ENCODE measurements around the gene MCU. TPM values are rescaled to one million over a fixed set of nuclear protein-coding genes. Genes with fewer than 3 reads are reported as not detected.

MCU gene
- polyA plus RNA-seq, 4 donors: 43.3 to 70.4 (median 48.7) TPM

DNA sequence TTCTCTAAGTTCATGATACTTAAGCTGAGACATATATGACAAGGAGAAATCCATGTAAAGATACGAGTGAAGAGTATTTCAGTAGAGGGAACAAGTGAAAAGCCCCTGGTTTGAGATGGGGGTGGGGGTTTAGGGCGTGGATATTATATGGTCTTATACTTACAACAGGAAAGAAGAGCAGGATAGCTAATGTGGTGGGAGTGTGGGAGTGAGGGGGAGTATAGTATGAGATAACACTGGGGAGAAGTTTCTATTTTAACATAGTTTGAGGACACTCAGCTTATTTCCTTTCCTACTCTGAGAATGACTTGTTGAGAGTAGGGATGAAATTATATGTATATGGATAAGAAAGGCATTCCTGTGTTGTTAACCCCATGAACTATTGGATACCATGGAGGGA, 36.5 kb downstream of the MCU start:
- Histone ChIP-seq H3K27me3 (ENCODE audit: control insufficient read depth in 3 of 3, insufficient read depth in 3 of 3, low read length in 3 of 3) (no peaks in the 10 kb centered on the region), H3K4me3 (ENCODE audit: low read depth in 1 of 3, low read length in 3 of 3) (no peak overlapping the region), H3K9me3 (ENCODE audit: control insufficient read depth in 2 of 2, insufficient read depth in 1 of 2, low read depth in 1 of 2, low read length in 1 of 2) (no peaks in the 10 kb centered on the region), H3K27ac (ENCODE audit: low read depth in 1 of 3, low read length in 2 of 3) (peak overlapping the region in 1 of 3 donors; percentile 10), H3K4me1 (ENCODE audit: control insufficient read depth in 3 of 3, insufficient read depth in 2 of 3, low read depth in 1 of 3, low read length in 2 of 3) (peaks cover 0 to 12% (median 0%) of the 10 kb centered on the region in 3 donors), H3K36me3 (ENCODE audit: control insufficient read depth in 3 of 3, insufficient read depth in 2 of 3, low read depth in 1 of 3, low read length in 3 of 3) (peaks cover 0 to 5% (median 0%) of the 10 kb centered on the region in 3 donors)
- DNase-seq: no peak
- no peak for FAIRE-seq
- 71 to 86% (median 77%) methylated on average over 2 of the region's 2 CpGs for WGBS, 3 donors

DNA sequence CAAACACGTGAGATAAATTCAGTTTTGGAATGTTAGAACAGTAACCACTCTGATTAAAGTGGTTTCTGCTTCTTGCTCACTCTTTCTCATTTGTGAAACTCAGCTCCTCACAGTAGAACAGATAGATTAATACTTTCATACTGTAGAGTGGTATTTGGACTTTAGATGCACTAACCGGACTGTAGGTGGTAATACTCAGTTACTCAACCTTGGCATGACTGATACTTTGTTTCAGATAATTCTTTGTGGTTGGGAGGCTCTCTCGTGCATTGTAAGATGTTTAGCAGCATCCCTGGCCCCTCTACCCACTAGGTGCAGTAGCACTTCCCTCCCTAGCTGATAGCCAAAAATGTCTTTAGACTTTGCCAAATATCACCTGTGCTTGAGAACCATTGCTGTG, 37.6 kb downstream of the MCU start:
- WGBS, 3 donors: 33 to 59% (median 52%) methylated on average over 3 of the region's 3 CpGs
- peak overlapping the region in 1 of 3 donors; percentile 60 for H3K27ac ChIP-seq (ENCODE audit: low read depth in 1 of 3, low read length in 2 of 3)
- FAIRE-seq (no peak), DNase-seq (peak; percentile 54 to 70)
- no peak overlapping the region for H3K4me3 ChIP-seq (ENCODE audit: low read depth in 1 of 3, low read length in 3 of 3)
- peaks cover 0 to 5% (median 0%) of the 10 kb centered on the region in 3 donors for H3K36me3 ChIP-seq (ENCODE audit: control insufficient read depth in 3 of 3, insufficient read depth in 2 of 3, low read depth in 1 of 3, low read length in 3 of 3)
- no peaks in the 10 kb centered on the region for H3K27me3 ChIP-seq (ENCODE audit: control insufficient read depth in 3 of 3, insufficient read depth in 3 of 3, low read length in 3 of 3)
- H3K4me1 ChIP-seq (ENCODE audit: control insufficient read depth in 3 of 3, insufficient read depth in 2 of 3, low read depth in 1 of 3, low read length in 2 of 3): peaks cover 0 to 12% (median 0%) of the 10 kb centered on the region in 3 donors
- H3K9me3 ChIP-seq (ENCODE audit: control insufficient read depth in 2 of 2, insufficient read depth in 1 of 2, low read depth in 1 of 2, low read length in 1 of 2): no peaks in the 10 kb centered on the region

DNA sequence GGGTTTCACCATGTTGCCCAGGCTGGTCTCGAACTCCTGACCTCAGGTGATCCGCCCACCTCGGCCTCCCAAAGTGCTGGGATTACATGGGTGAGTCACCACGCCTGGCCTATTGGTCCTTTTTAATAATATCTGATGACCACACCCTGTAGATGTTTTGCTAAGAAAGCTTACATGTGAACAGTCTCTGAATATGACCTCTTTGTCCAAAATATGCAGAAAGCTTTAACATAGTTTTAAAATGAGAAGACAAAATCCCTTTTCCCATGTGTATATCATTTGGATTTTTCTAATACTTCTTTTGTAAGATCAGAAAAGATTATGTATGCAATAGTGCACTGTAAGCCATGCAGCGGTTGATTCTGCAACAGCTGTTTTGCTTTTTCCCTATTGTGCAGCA, 38.5 kb downstream of the MCU start:
- no peaks in the 10 kb centered on the region for H3K36me3 ChIP-seq (ENCODE audit: control insufficient read depth in 3 of 3, insufficient read depth in 2 of 3, low read depth in 1 of 3, low read length in 3 of 3)
- H3K9me3 ChIP-seq (ENCODE audit: control insufficient read depth in 2 of 2, insufficient read depth in 1 of 2, low read depth in 1 of 2, low read length in 1 of 2): no peaks in the 10 kb centered on the region
- FAIRE-seq (no peak), DNase-seq (no peak)
- WGBS, 3 donors: 78 to 84% (median 84%) methylated on average over 5 of the region's 5 CpGs
- no peak overlapping the region for H3K27ac ChIP-seq (ENCODE audit: low read depth in 1 of 3, low read length in 2 of 3)
- peaks cover 0 to 15% (median 0%) of the 10 kb centered on the region in 3 donors for H3K4me1 ChIP-seq (ENCODE audit: control insufficient read depth in 3 of 3, insufficient read depth in 2 of 3, low read depth in 1 of 3, low read length in 2 of 3)
- H3K4me3 ChIP-seq (ENCODE audit: low read depth in 1 of 3, low read length in 3 of 3): no peak overlapping the region
- H3K27me3 ChIP-seq (ENCODE audit: control insufficient read depth in 3 of 3, insufficient read depth in 3 of 3, low read length in 3 of 3): no peaks in the 10 kb centered on the region

DNA sequence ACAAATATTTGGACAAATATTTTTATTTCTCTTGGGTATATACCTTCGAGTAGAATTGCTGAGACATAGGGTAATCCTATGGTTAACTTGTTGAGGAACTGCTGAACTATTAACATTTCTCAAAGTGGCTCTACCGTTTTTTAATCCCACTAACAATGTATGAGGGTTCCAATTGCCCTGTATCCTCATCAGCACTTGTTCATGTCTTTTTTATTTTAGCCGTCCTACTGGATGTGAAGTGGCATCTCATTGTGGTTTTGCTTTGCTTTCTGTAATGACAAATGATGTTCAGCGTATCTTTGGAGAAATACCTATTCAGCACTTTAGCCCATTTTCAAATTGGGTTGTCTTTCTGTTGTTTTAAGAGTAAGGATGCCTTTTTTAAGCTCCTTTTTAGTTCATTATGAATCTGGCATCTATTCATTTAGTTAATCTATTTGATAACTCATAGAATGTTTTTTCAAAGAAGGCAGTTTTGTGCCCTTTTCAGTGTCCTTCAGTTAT, 40.0 kb downstream of the MCU start:
- Histone ChIP-seq H3K9me3 (ENCODE audit: control insufficient read depth in 2 of 2, insufficient read depth in 1 of 2, low read depth in 1 of 2, low read length in 1 of 2) (no peaks in the 10 kb centered on the region), H3K36me3 (ENCODE audit: control insufficient read depth in 3 of 3, insufficient read depth in 2 of 3, low read depth in 1 of 3, low read length in 3 of 3) (no peaks in the 10 kb centered on the region), H3K27me3 (ENCODE audit: control insufficient read depth in 3 of 3, insufficient read depth in 3 of 3, low read length in 3 of 3) (no peaks in the 10 kb centered on the region), H3K27ac (ENCODE audit: low read depth in 1 of 3, low read length in 2 of 3) (no peak overlapping the region), H3K4me3 (ENCODE audit: low read depth in 1 of 3, low read length in 3 of 3) (no peak overlapping the region), H3K4me1 (ENCODE audit: control insufficient read depth in 3 of 3, insufficient read depth in 2 of 3, low read depth in 1 of 3, low read length in 2 of 3) (peaks cover 2 to 28% (median 3%) of the 10 kb centered on the region in 3 donors)
- FAIRE-seq (no peak), DNase-seq (no peak)
- 64 to 75% (median 72%) methylated on average over 4 of the region's 4 CpGs for WGBS, 3 donors

DNA sequence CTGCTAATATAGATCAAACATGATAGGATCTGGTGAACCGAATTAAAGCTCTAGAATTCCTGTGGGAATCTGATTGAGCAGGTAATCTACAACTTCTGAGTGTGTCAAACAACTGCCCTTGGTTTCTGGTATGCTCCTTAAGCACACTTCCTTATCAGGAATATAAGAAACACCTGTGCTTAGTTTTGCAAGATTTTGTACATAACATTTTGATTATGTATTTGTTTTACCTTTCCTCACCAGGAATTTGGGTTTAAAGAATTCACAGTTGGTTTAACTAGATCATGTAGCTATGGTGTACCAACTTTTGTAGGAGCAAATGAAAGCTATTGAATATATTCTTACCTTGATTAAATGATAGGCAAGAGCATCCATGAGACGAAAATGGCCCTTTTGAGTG, 40.6 kb downstream of the MCU start:
- DNase-seq: no peak
- WGBS, 3 donors: 52 to 81% (median 66%) methylated on average over 2 of the region's 2 CpGs
- no peaks in the 10 kb centered on the region for H3K27me3 ChIP-seq (ENCODE audit: control insufficient read depth in 3 of 3, insufficient read depth in 3 of 3, low read length in 3 of 3)
- H3K27ac ChIP-seq (ENCODE audit: low read depth in 1 of 3, low read length in 2 of 3): no peak overlapping the region
- no peak overlapping the region for H3K4me3 ChIP-seq (ENCODE audit: low read depth in 1 of 3, low read length in 3 of 3)
- FAIRE-seq: no peak
- H3K36me3 ChIP-seq (ENCODE audit: control insufficient read depth in 3 of 3, insufficient read depth in 2 of 3, low read depth in 1 of 3, low read length in 3 of 3): no peaks in the 10 kb centered on the region
- H3K9me3 ChIP-seq (ENCODE audit: control insufficient read depth in 2 of 2, insufficient read depth in 1 of 2, low read depth in 1 of 2, low read length in 1 of 2): no peaks in the 10 kb centered on the region
- peaks cover 2 to 23% (median 3%) of the 10 kb centered on the region in 3 donors for H3K4me1 ChIP-seq (ENCODE audit: control insufficient read depth in 3 of 3, insufficient read depth in 2 of 3, low read depth in 1 of 3, low read length in 2 of 3)

DNA sequence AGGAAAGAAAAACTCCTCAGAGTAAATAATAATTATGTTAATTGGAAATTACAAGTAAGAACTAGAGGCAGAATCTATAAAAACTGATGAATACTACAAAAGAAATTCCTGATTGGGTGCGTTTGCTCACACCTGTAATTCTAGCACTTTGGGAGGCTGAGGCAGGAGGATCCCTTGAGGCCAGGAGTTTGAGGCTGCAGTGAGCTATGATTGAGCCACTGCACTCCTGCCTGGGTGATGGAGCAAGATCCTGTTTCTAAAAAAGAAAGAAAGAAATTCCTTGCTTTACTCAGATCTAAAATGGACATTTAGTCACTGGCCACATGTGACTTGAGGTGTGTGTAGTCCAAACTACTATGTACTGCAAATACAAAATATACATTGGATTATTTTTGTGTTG, 42.0 kb downstream of the MCU start:
- DNase-seq (no peak), FAIRE-seq (no peak)
- H3K27ac ChIP-seq (ENCODE audit: low read depth in 1 of 3, low read length in 2 of 3): no peak overlapping the region
- H3K9me3 ChIP-seq (ENCODE audit: control insufficient read depth in 2 of 2, insufficient read depth in 1 of 2, low read depth in 1 of 2, low read length in 1 of 2): no peaks in the 10 kb centered on the region
- no peaks in the 10 kb centered on the region for H3K27me3 ChIP-seq (ENCODE audit: control insufficient read depth in 3 of 3, insufficient read depth in 3 of 3, low read length in 3 of 3)
- H3K4me1 ChIP-seq (ENCODE audit: control insufficient read depth in 3 of 3, insufficient read depth in 2 of 3, low read depth in 1 of 3, low read length in 2 of 3): peaks cover 3 to 27% (median 5%) of the 10 kb centered on the region in 3 donors
- H3K4me3 ChIP-seq (ENCODE audit: low read depth in 1 of 3, low read length in 3 of 3): no peak overlapping the region
- WGBS, 3 donors: 96 to 100% (median 99%) methylated on average over 1 of the region's 1 CpG
- H3K36me3 ChIP-seq (ENCODE audit: control insufficient read depth in 3 of 3, insufficient read depth in 2 of 3, low read depth in 1 of 3, low read length in 3 of 3): no peaks in the 10 kb centered on the region

DNA sequence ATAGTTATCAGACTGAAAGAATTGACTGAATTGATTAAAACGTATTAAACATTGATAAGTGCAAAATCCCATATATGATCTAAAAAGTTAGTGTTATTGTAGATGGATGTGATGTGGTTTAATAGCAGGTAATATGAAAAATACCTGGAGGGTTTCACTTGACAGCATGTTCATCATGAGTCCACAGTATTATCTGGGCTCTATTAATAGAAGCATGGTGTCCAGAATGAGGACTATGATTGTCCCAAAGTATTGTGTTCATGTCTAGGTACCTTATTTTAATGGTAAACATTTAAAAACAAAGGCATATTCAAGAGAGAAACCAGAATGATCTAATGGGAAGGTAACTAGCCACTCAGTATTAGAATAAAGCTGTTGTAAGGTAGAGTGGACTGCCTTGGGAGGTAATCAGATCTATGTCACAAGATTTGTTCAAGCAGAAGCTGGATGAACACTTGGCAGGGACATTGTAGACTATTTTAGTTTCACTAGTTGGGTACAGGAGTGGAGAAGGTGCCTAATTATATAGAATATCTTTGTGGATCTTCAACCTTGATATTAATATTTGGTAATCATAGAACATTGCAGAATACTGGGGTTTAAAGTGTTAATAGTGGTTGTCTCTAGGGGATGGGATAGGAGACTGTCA, 43.5 kb downstream of the MCU start:
- Histone ChIP-seq H3K4me1 (ENCODE audit: control insufficient read depth in 3 of 3, insufficient read depth in 2 of 3, low read depth in 1 of 3, low read length in 2 of 3) (peaks cover 3 to 30% (median 5%) of the 10 kb centered on the region in 3 donors), H3K4me3 (ENCODE audit: low read depth in 1 of 3, low read length in 3 of 3) (no peak overlapping the region), H3K27ac (ENCODE audit: low read depth in 1 of 3, low read length in 2 of 3) (peak overlapping the region in 1 of 3 donors; percentile 78), H3K36me3 (ENCODE audit: control insufficient read depth in 3 of 3, insufficient read depth in 2 of 3, low read depth in 1 of 3, low read length in 3 of 3) (no peaks in the 10 kb centered on the region), H3K27me3 (ENCODE audit: control insufficient read depth in 3 of 3, insufficient read depth in 3 of 3, low read length in 3 of 3) (no peaks in the 10 kb centered on the region), H3K9me3 (ENCODE audit: control insufficient read depth in 2 of 2, insufficient read depth in 1 of 2, low read depth in 1 of 2, low read length in 1 of 2) (no peaks in the 10 kb centered on the region)
- WGBS, 3 donors: 73 to 87% (median 76%) methylated on average over 1 of the region's 1 CpG
- DNase-seq (no peak), FAIRE-seq (no peak)

DNA sequence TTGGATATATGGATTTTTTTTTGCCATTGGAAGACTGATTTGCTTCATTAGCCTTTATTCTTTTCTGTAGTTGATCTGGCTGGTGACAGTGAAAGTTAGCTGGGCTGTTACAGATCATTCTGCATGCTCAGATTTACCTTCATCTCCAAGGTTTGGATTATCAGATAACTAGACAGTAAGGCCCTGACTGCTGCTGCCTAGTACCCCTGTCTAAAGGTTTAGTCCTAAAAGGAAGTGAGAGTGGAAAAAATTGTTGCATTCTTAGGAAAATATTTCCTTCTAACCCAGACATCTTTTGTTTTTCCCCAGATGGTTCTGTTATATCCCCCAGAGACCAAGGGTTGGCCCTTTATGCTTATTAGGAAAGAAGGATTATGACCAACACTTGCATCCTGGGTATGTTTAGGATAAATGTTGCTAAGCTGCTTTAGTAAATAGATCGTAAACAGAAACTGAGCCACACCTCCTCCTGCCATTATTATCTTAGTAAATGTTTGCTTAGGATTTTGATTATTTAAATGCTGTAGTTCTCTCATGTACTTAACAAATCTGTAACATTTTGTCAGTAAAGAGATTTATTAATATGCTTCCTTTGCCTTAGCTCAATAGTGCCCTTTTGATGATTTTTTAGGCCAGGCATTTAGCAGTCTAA, 44.4 kb downstream of the MCU start:
- Histone ChIP-seq H3K9me3 (ENCODE audit: control insufficient read depth in 2 of 2, insufficient read depth in 1 of 2, low read depth in 1 of 2, low read length in 1 of 2) (no peaks in the 10 kb centered on the region), H3K27me3 (ENCODE audit: control insufficient read depth in 3 of 3, insufficient read depth in 3 of 3, low read length in 3 of 3) (no peaks in the 10 kb centered on the region), H3K27ac (ENCODE audit: low read depth in 1 of 3, low read length in 2 of 3) (peak overlapping the region; percentile 8 to 78 (median 76)), H3K4me3 (ENCODE audit: low read depth in 1 of 3, low read length in 3 of 3) (no peak overlapping the region), H3K36me3 (ENCODE audit: control insufficient read depth in 3 of 3, insufficient read depth in 2 of 3, low read depth in 1 of 3, low read length in 3 of 3) (no peaks in the 10 kb centered on the region), H3K4me1 (ENCODE audit: control insufficient read depth in 3 of 3, insufficient read depth in 2 of 3, low read depth in 1 of 3, low read length in 2 of 3) (peaks cover 3 to 30% (median 7%) of the 10 kb centered on the region in 3 donors)
- WGBS, 3 donors: 15 to 35% (median 23%) methylated on average over 1 of the region's 1 CpG
- DNase-seq (peak; percentile 63 to 73), FAIRE-seq (no peak)
